Nephron (organoid): ENCODE results near the gene ZNF625.
"Not testable (repeated sequence)": the region's sequence is repeated elsewhere in the genome, so short reads cannot be mapped to it uniquely, and the experiment has no call there.

Experiments
- H3K27ac Mint-ChIP-seq, 3 experiments: 2 replicates each; pipeline ENCODE4 v1.8.0; 2020; ENCODE audit warnings: mixed read lengths in 3 of 3, mild to moderate bottlenecking in 2 of 3, moderate library complexity in 1 of 3
- H3K27me3 Mint-ChIP-seq: 2 replicates; pipeline ENCODE4 v1.8.0; 2021; ENCODE audit warnings: low read depth, mild to moderate bottlenecking, moderate library complexity, mixed read lengths
- H3K36me3 Mint-ChIP-seq: 2 replicates; pipeline ENCODE4 v1.8.0; 2020; ENCODE audit warnings: low read depth, mixed read lengths
- H3K4me1 Mint-ChIP-seq: 2 replicates; pipeline ENCODE4 v1.8.0; 2020; ENCODE audit warnings: mixed read lengths
- H3K4me3 Mint-ChIP-seq, 3 experiments: 2 replicates each; pipeline ENCODE4 v1.8.0; 2020; ENCODE audit warnings: mild to moderate bottlenecking in 3 of 3, mixed read lengths in 3 of 3, moderate library complexity in 2 of 3
- H3K9me3 Mint-ChIP-seq: 2 replicates; pipeline ENCODE4 v1.8.0; 2020; ENCODE audit warnings: mixed read lengths
- CTCF ChIP-seq, 3 experiments: fragments of 200-600 bp; sonication (generic); IDR thresholded peaks; one replicate each; pipeline ENCODE4 v1.5.0; 2021; ENCODE audit warnings: antibody characterized with exemption in 3 of 3; ENCODE audit not compliant: unreplicated experiment in 3 of 3

ZNF625 gene

GRCh38 chr19:12111943-12112637 lies 44.4 kb downstream of the ZNF625 start:
- Mint-ChIP-seq H3K27me3 (no peaks in the 10 kb centered on the region), H3K4me3 (no peak overlapping the region), H3K9me3 (peaks cover 63% of the 10 kb centered on the region), H3K27ac (no peak overlapping the region), H3K4me1 (no peaks in the 10 kb centered on the region), H3K36me3 (peaks cover 77% of the 10 kb centered on the region)
- TF ChIP-seq CTCF (IDR thresholded peaks at IDR 0.05; ENCODE audit: unreplicated experiment in 3 of 3) = no peak

DNA sequence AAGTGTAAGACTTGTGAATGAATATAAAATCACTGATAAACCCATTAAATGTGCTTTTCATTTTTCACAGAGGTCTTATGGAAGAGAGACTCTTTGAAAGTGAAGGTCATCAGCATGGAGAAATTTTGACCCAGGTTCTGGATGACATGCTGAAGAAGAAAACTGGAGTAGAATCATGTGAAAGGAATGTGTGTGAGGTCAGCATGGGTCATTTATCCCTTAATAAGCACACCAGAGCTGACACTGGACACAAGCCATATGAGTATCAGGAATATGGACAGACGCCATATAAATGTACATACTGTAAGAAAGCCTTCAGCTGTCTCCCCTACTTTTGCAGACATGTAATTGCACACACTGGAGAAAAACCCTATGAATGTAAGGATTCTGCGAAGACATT lies 45.4 kb downstream of the ZNF625 start:
- no peak overlapping the region for H3K27ac Mint-ChIP-seq
- H3K4me1 Mint-ChIP-seq = no peaks in the 10 kb centered on the region
- TF ChIP-seq CTCF (IDR thresholded peaks at IDR 0.05; ENCODE audit: unreplicated experiment in 3 of 3) = no peak
- peaks cover 67% of the 10 kb centered on the region for H3K9me3 Mint-ChIP-seq
- no peak overlapping the region for H3K4me3 Mint-ChIP-seq
- peaks cover 77% of the 10 kb centered on the region for H3K36me3 Mint-ChIP-seq
- no peaks in the 10 kb centered on the region for H3K27me3 Mint-ChIP-seq

- not testable (repeated sequence) for H3K4me1 Mint-ChIP-seq, H3K27ac Mint-ChIP-seq, H3K4me3 Mint-ChIP-seq, H3K27me3 Mint-ChIP-seq
- Mint-ChIP-seq H3K9me3 (peaks cover 63% of the 10 kb centered on the region), H3K36me3 (peaks cover 65% of the 10 kb centered on the region)
These were observed 52.6 kb downstream of the ZNF625 start for GRCh38 chr19:12103909-12104308.

DNA sequence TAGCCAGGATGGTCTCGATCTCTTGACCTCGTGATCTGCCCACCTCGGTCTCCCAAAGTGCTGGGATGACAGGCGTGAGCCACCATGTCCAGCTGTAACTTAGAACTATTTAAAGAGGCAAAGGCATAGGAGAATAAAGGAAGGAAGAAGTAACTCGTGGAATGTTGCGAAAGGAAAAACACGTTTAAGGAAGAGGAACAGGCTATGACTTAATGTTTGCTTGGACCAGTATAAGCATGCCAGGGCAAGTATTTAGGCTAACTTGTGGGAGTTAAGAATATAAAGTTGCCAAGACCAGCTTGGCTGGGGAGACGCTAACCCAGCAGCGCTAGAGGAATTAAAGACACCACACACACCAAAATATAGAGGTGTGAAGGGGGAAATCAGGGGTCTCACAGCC lies 58.5 kb downstream of the ZNF625 start:
- Mint-ChIP-seq H3K4me1 (peaks cover 4% of the 10 kb centered on the region), H3K27ac (no peak overlapping the region), H3K27me3 (no peaks in the 10 kb centered on the region), H3K4me3 (no peak overlapping the region), H3K36me3 (peaks cover 82% of the 10 kb centered on the region), H3K9me3 (peaks cover 68% of the 10 kb centered on the region)
- TF ChIP-seq CTCF (IDR thresholded peaks at IDR 0.05; ENCODE audit: unreplicated experiment in 3 of 3) = no peak

- Mint-ChIP-seq H3K27me3 (no peaks in the 10 kb centered on the region), H3K4me3 (peak overlapping the region; percentile 19 to 37 (median 21)), H3K9me3 (peaks cover 43% of the 10 kb centered on the region), H3K36me3 (peaks cover 80% of the 10 kb centered on the region), H3K4me1 (peaks cover 11% of the 10 kb centered on the region), H3K27ac (no peak overlapping the region)
- TF ChIP-seq CTCF (IDR thresholded peaks at IDR 0.05; ENCODE audit: unreplicated experiment in 3 of 3) = no peak
These were observed 61.3 kb downstream of the ZNF625 start for GRCh38 chr19:12095111-12095790.
